MM.1S (cell line): ENCODE data around the gene GAREM1.

Experiments used
- DNase-seq: peaks from one replicate; pipeline ENCODE4 v3.0.0-alpha.2; 2015
- H2AFZ ChIP-seq: fragments of 300-600 bp; sonication (generic); 2 replicates; pipeline ENCODE4 v1.6.0; 2016; ENCODE audit warnings: antibody characterized with exemption, low read length
- H3F3A ChIP-seq: fragments of 300-600 bp; sonication (generic); 2 replicates; pipeline ENCODE4 v1.6.1; 2016; ENCODE audit warnings: mild to moderate bottlenecking, antibody characterized with exemption, low read length, moderate library complexity, mixed read lengths; ENCODE audit not compliant: insufficient read depth
- H3K27ac ChIP-seq: fragments of 300-600 bp; sonication (generic); 2 replicates; pipeline ENCODE4 v1.5.1; 2016; ENCODE audit warnings: mild to moderate bottlenecking, low read length
- H3K27me3 ChIP-seq: fragments of 300-600 bp; sonication (generic); replicated peaks from 2 replicates; pipeline ENCODE4 v1.6.0; 2016; ENCODE audit warnings: low read length; ENCODE audit not compliant: insufficient read depth
- H3K36me3 ChIP-seq: fragments of 300-600 bp; sonication (generic); replicated peaks from 2 replicates; pipeline ENCODE4 v1.6.1; 2016; ENCODE audit warnings: mild to moderate bottlenecking, low read length, mixed read lengths; ENCODE audit not compliant: insufficient read depth
- H3K4me1 ChIP-seq: fragments of 300-600 bp; sonication (generic); 2 replicates; pipeline ENCODE4 v1.6.1; 2016; ENCODE audit warnings: low read length, mixed read lengths
- H3K4me2 ChIP-seq: fragments of 300-600 bp; sonication (generic); 2 replicates; pipeline ENCODE4 v1.6.0; 2016; ENCODE audit warnings: low read depth, low read length
- H3K4me3 ChIP-seq: fragments of 300-600 bp; sonication (generic); 2 replicates; pipeline ENCODE4 v1.5.1; 2016; ENCODE audit warnings: low read length, mixed read lengths
- H3K79me2 ChIP-seq: fragments of 300-600 bp; sonication (generic); 2 replicates; pipeline ENCODE4 v1.6.1; 2016; ENCODE audit warnings: mixed run types, low read length, mixed read lengths
- H3K9ac ChIP-seq: fragments of 300-600 bp; sonication (generic); 2 replicates; pipeline ENCODE4 v1.6.1; 2016; ENCODE audit warnings: low read length, mixed read lengths
- H3K9me2 ChIP-seq: fragments of 300-600 bp; sonication (generic); replicated peaks from 2 replicates; pipeline ENCODE4 v1.6.1; 2016; ENCODE audit warnings: mild to moderate bottlenecking, low read length, mixed read lengths; ENCODE audit not compliant: insufficient read depth
- H3K9me3 ChIP-seq: fragments of 300-600 bp; sonication (generic); replicated peaks from 2 replicates; pipeline ENCODE4 v1.6.1; 2016; ENCODE audit warnings: mild to moderate bottlenecking, low read length, mixed read lengths; ENCODE audit not compliant: insufficient read depth
- H4K20me1 ChIP-seq: fragments of 300-600 bp; sonication (generic); 2 replicates; pipeline ENCODE4 v1.6.1; 2016; ENCODE audit warnings: mild to moderate bottlenecking, low read length, moderate library complexity, mixed read lengths; ENCODE audit not compliant: insufficient read depth
- CTCF ChIP-seq: fragments of 300-600 bp; sonication (generic); IDR thresholded peaks from 2 replicates; pipeline ENCODE4 v1.5.1; 2016; ENCODE audit warnings: antibody characterized with exemption, low read length, mixed read lengths
- EZH2 ChIP-seq: fragments of 300-600 bp; sonication (generic); optimal IDR thresholded peaks from 2 replicates; pipeline ENCODE3; 2017; ENCODE audit warnings: low read depth, mild to moderate bottlenecking, antibody characterized with exemption, low read length, mixed read lengths
- EZH2phosphoT487 ChIP-seq: fragments of 300-600 bp; sonication (generic); IDR thresholded peaks from 2 replicates; pipeline ENCODE4 v1.6.1; 2018; ENCODE audit warnings: antibody characterized with exemption, low read length

The GAREM1 gene

GRCh38 chr18:32274307-32274706, 196.4 kb downstream of the GAREM1 start:
- TF ChIP-seq CTCF (no peak), EZH2 (no peak), EZH2phosphoT487 (no peak)
- no peak overlapping the region for H3K4me2 ChIP-seq
- H3K36me3 ChIP-seq, result no peaks in the 10 kb centered on the region
- H3K79me2 ChIP-seq, result no peaks in the 10 kb centered on the region
- no peak overlapping the region for H3K9ac ChIP-seq
- H4K20me1 ChIP-seq, result no peaks in the 10 kb centered on the region
- H3F3A ChIP-seq, result no peaks in the 10 kb centered on the region
- H3K27me3 ChIP-seq, result no peaks in the 10 kb centered on the region
- H3K9me3 ChIP-seq, result no peaks in the 10 kb centered on the region
- H3K4me3 ChIP-seq, result no peak overlapping the region
- no peaks in the 10 kb centered on the region for H3K4me1 ChIP-seq
- no peak overlapping the region for H2AFZ ChIP-seq
- H3K27ac ChIP-seq, result no peak overlapping the region
- DNase-seq, result no peak
- H3K9me2 ChIP-seq, result no peaks in the 10 kb centered on the region

GRCh38 chr18:32271672-32272208, 198.9 kb downstream of the GAREM1 start:
- no peak overlapping the region for H3K4me3 ChIP-seq
- no peaks in the 10 kb centered on the region for H4K20me1 ChIP-seq
- H3F3A ChIP-seq, result no peaks in the 10 kb centered on the region
- no peak overlapping the region for H2AFZ ChIP-seq
- no peaks in the 10 kb centered on the region for H3K9me3 ChIP-seq
- peak; percentile 40 for DNase-seq
- H3K27me3 ChIP-seq, result no peaks in the 10 kb centered on the region
- no peak overlapping the region for H3K9ac ChIP-seq
- H3K27ac ChIP-seq, result no peak overlapping the region
- no peaks in the 10 kb centered on the region for H3K4me1 ChIP-seq
- TF ChIP-seq CTCF, result peak; percentile 77
- TF ChIP-seq EZH2, result no peak
- H3K4me2 ChIP-seq, result no peak overlapping the region
- no peaks in the 10 kb centered on the region for H3K36me3 ChIP-seq
- no peaks in the 10 kb centered on the region for H3K9me2 ChIP-seq
- H3K79me2 ChIP-seq, result no peaks in the 10 kb centered on the region

GRCh38 chr18:32270341-32270740, 200.3 kb downstream of the GAREM1 start:
- no peaks in the 10 kb centered on the region for H3K4me1 ChIP-seq
- no peaks in the 10 kb centered on the region for H3K27me3 ChIP-seq
- no peaks in the 10 kb centered on the region for H3K36me3 ChIP-seq
- H3K27ac ChIP-seq, result no peak overlapping the region
- no peaks in the 10 kb centered on the region for H3K79me2 ChIP-seq
- no peaks in the 10 kb centered on the region for H3K9me2 ChIP-seq
- H2AFZ ChIP-seq, result no peak overlapping the region
- no peaks in the 10 kb centered on the region for H4K20me1 ChIP-seq
- H3K4me2 ChIP-seq, result no peak overlapping the region
- H3K9me3 ChIP-seq, result no peaks in the 10 kb centered on the region
- no peak overlapping the region for H3K9ac ChIP-seq
- H3F3A ChIP-seq, result no peaks in the 10 kb centered on the region
- no peak for TF ChIP-seq EZH2
- no peak for TF ChIP-seq EZH2phosphoT487
- TF ChIP-seq CTCF, result no peak
- DNase-seq, result no peak
- no peak overlapping the region for H3K4me3 ChIP-seq
